HEK293 (cell line): ENCODE data around the gene SLC30A1.

Source experiments
- KLF16 ChIP-seq: fragments of 450-650 bp; formaldehyde crosslinking; IDR thresholded peaks from 2 replicates; pipeline ENCODE4 v1.5.1; 2017; ENCODE audit warnings: missing biosample characterization, missing genetic modification characterization
- ZNF16 ChIP-seq: fragments of 450-650 bp; formaldehyde crosslinking; IDR thresholded peaks from 2 replicates; pipeline ENCODE4 v1.5.1; 2016; ENCODE audit warnings: low read depth, missing biosample characterization, missing genetic modification characterization
- ZNF19 ChIP-seq: fragments of 450-650 bp; formaldehyde crosslinking; IDR thresholded peaks from 2 replicates; pipeline ENCODE4; 2016; ENCODE audit warnings: missing biosample characterization, missing genetic modification characterization, low read depth
- ZNF221 ChIP-seq: fragments of 450-650 bp; formaldehyde crosslinking; IDR thresholded peaks from 2 replicates; pipeline ENCODE4 v1.5.1; 2017; ENCODE audit warnings: missing biosample characterization, missing genetic modification characterization, borderline replicate concordance
- ZNF501 ChIP-seq: fragments of 450-650 bp; formaldehyde crosslinking; IDR thresholded peaks from 2 replicates; pipeline ENCODE4 v1.5.1; 2016; ENCODE audit warnings: missing biosample characterization, missing genetic modification characterization
- ZNF561 ChIP-seq: fragments of 450-650 bp; IDR thresholded peaks from 2 replicates; pipeline ENCODE4 v1.5.1; 2018; ENCODE audit warnings: missing biosample characterization, missing genetic modification characterization, borderline replicate concordance
- ZNF658 ChIP-seq: fragments of 450-650 bp; formaldehyde crosslinking; IDR thresholded peaks from 2 replicates; pipeline ENCODE4; 2016; ENCODE audit warnings: missing biosample characterization, missing genetic modification characterization
- TF ChIP-seq, protein P1 (sequence below): fragments of 450-650 bp; formaldehyde crosslinking; IDR thresholded peaks from 2 replicates; pipeline ENCODE4 v1.5.1; 2016; ENCODE audit warnings: missing biosample characterization, missing genetic modification characterization

DNA sequence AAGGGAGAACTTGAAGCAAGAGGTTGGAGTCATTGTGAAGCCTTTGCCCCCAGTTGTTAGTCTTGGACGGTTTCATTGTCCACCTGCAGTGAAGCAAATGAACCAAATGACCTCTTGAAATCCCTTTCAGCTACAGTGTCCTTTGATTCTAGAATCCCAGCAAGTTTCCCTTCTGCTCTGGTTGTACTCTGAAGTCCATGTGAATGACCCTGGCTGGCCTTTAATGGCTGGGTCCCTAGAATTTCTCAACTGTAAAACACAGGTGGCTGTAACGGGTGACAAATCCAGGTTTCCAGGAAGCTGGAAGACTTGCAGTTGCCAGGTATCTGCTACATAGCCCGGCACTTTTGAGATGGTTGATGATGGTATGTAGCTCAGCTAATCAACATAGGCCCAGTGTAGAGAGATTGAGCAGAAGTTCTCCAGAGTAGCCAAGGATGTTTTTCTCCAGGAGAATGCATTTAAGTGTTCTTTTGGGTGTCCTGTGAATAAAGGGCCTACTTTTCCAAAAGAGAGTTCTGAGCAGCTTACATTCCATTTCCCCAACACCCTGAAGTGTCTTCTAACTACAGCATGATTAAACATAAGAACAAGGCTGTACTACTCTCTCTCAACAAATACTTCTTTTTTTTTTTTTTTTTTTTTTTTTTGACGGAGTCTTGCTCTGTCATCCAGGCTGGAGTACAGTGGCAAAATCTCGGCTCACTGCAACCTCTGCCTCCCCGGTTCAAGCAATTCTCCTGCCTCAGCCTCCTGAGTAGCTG is 17.6 kb upstream of the SLC30A1 start:
- TF ChIP-seq ZNF658 (no peak), ZNF561 (tag by site-specific recombination) (no peak), ZNF16 (no peak), KLF16 (tag by site-specific recombination) (no peak), ZNF19 (tag by site-specific recombination) (no peak), ZNF221 (tag by site-specific recombination) (no peak), ZNF501 (tag by site-specific recombination) (no peak)
- TF ChIP-seq, protein P1, sequence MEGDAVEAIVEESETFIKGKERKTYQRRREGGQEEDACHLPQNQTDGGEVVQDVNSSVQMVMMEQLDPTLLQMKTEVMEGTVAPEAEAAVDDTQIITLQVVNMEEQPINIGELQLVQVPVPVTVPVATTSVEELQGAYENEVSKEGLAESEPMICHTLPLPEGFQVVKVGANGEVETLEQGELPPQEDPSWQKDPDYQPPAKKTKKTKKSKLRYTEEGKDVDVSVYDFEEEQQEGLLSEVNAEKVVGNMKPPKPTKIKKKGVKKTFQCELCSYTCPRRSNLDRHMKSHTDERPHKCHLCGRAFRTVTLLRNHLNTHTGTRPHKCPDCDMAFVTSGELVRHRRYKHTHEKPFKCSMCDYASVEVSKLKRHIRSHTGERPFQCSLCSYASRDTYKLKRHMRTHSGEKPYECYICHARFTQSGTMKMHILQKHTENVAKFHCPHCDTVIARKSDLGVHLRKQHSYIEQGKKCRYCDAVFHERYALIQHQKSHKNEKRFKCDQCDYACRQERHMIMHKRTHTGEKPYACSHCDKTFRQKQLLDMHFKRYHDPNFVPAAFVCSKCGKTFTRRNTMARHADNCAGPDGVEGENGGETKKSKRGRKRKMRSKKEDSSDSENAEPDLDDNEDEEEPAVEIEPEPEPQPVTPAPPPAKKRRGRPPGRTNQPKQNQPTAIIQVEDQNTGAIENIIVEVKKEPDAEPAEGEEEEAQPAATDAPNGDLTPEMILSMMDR (tag by site-specific recombination) = no peak
